GM12892 (cell line): ENCODE results near the gene KRT81.

Experiments
- DNase-seq: peaks from one replicate; pipeline ENCODE4 v3.0.0; 2011; ENCODE audit not compliant: insufficient read length
- FAIRE-seq: peaks from 2 replicates; lab custom pipeline; 2011; peaks lifted over from hg19 to GRCh38; lab: Jason Lieb, UNC
- POLR2A ChIP-seq: IDR thresholded peaks from 2 replicates; pipeline ENCODE4 v1.6.1; 2011; ENCODE audit warnings: low read depth, low read length, control low read depth
- POLR2AphosphoS5 ChIP-seq: IDR thresholded peaks from 2 replicates; pipeline ENCODE4 v1.6.1; 2011; ENCODE audit warnings: low read depth, low read length, control low read depth
- TAF1 ChIP-seq: IDR thresholded peaks from 2 replicates; pipeline ENCODE4 v1.6.1; 2011; ENCODE audit warnings: low read depth, mild to moderate bottlenecking, control low read depth, low read length, borderline replicate concordance

The KRT81 gene

DNA sequence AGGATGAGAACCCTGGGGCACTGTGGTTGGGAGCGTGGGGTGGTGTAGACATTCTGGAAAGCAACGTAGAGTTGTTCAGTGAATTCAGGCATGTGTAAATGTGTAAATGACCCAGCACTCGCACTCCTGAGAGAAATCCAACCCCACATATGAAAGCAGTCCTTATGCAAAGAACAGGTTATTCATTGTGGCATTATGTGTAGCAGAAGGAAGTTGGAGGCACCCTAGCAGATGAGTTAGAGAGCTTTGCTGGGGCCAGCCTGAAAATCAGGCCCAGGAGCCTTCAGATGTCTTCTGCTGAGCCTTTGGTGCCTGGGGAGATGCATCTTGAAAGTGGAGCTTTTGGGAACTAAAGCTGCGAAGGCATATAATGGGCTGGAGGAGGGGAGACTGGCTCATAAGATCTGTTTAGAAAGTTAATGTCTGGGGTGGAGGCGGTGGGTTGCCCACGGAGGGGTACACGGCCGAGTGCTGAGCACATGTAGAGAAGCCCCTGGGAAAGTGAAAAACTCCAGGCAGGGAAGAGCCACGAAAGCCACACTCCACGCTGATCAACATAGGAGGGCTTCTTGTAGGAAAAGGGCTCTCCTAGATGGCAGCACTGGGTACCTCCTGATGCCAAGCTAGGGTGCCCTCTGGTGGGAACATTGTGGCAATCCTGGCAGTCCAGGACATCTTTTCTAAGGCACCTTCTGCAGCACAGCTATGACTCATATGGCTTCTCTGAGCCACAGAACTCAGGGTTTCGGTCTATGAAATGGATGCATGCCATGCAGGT is 35.9 kb upstream of the KRT81 start:
- TF ChIP-seq POLR2A (no peak), TAF1 (no peak), POLR2AphosphoS5 (no peak)
- FAIRE-seq (peak; percentile 84), DNase-seq (peak; percentile 70)

GRCh38 chr12:52324153-52324444 is 32.8 kb upstream of the KRT81 start:
- FAIRE-seq (no peak), DNase-seq (no peak)
- TF ChIP-seq POLR2AphosphoS5, result no peak
- no peak for TF ChIP-seq TAF1
- no peak for TF ChIP-seq POLR2A

DNA sequence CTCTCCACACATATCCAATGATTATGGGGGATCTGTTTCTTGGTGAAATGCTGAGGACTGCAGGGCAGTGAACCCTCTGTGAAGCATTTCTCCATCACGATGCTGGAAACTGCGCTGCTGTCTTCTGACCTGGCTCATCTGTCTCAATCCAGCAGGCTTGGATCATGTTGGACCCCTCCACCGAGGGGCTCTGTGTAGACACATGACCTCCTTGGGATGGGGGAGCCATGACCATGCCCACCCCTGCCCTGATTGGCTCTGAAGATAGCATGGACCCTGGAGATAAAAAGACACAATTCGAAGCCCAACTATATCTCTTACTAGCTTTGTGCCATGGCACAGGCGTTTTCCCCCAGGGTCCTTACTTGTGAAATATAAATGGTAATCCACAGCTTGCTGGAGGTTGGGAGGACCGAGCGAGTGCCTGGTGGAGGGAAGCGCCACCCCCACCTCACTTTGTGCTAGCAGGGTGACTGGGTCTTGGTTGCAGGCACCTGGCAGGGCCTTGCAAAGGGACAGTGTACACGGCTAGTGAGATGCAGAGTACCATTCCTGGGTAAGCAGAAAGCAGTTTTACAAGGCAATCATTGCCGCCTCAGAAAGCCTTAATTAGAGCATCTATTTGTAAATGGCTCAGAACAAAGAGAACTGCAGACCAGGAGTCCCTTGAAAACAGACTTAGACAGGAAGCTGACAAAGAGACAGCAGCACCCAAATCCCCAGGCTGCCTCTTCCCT is 32.2 kb upstream of the KRT81 start:
- TF ChIP-seq TAF1, result no peak
- TF ChIP-seq POLR2A, result no peak
- no peak for TF ChIP-seq POLR2AphosphoS5
- FAIRE-seq (no peak), DNase-seq (no peak)

- no peak for FAIRE-seq
- no peak for DNase-seq
- TF ChIP-seq POLR2AphosphoS5, result no peak
- no peak for TF ChIP-seq TAF1
- TF ChIP-seq POLR2A, result no peak
These were observed 31.7 kb upstream of the KRT81 start for GRCh38 chr12:52323001-52323400.

GRCh38 chr12:52322069-52322468 is 30.7 kb upstream of the KRT81 start:
- TF ChIP-seq POLR2A (no peak), POLR2AphosphoS5 (no peak), TAF1 (no peak)
- no peak for FAIRE-seq

GRCh38 chr12:52321418-52321817 is 30.1 kb upstream of the KRT81 start:
- FAIRE-seq (no peak), DNase-seq (no peak)
- no peak for TF ChIP-seq POLR2A
- TF ChIP-seq TAF1, result no peak
- TF ChIP-seq POLR2AphosphoS5, result no peak

More at GRCh38 chr12:52322069-52322468, 30.7 kb upstream of the KRT81 start:
- no peak for DNase-seq

- no peak for TF ChIP-seq TAF1
- TF ChIP-seq POLR2AphosphoS5, result no peak
- TF ChIP-seq POLR2A, result no peak
- DNase-seq (no peak), FAIRE-seq (no peak)
These were observed 29.6 kb upstream of the KRT81 start, which contains the start of gene KRT83 for GRCh38 chr12:52320784-52321400. Gene KRT83 (minus strand): TSS chr12:52321398. CDS start chr12:52321335, 63 bp downstream.

GRCh38 chr12:52319097-52319496 is 27.8 kb upstream of the KRT81 start:
- DNase-seq (no peak), FAIRE-seq (no peak)
- TF ChIP-seq POLR2A (no peak), POLR2AphosphoS5 (no peak), TAF1 (no peak)

GRCh38 chr12:52318241-52318990 is 27.1 kb upstream of the KRT81 start:
- TF ChIP-seq POLR2AphosphoS5, result no peak
- DNase-seq (no peak), FAIRE-seq (no peak)

- TF ChIP-seq POLR2A (no peak), POLR2AphosphoS5 (no peak), TAF1 (no peak)
- no peak for FAIRE-seq
- DNase-seq, result no peak
These were observed 26.2 kb upstream of the KRT81 start for GRCh38 chr12:52317468-52318052.

- TF ChIP-seq POLR2A (no peak), POLR2AphosphoS5 (no peak), TAF1 (no peak)
- no peak for FAIRE-seq
- no peak for DNase-seq
These were observed 25.4 kb upstream of the KRT81 start for GRCh38 chr12:52316701-52317100.
